Measurements from ENCODE around the gene PI4KB.

- TF ChIP-seq HIVEP1 (CRISPR knock-in tag; IDR thresholded peaks at IDR 0.05) (no peak), E2F1 (CRISPR knock-in tag; IDR thresholded peaks at IDR 0.05) (no peak; the same call in 1 of the 2 replicates), EZH2 (conservative IDR thresholded peaks at IDR 0.05; ENCODE audit: low read depth, low read length) (no peak), ZNF792 (CRISPR knock-in tag; IDR thresholded peaks at IDR 0.05) (no peak), HNRNPLL (IDR thresholded peaks at IDR 0.05; ENCODE audit: low read depth, low read length, poor library complexity, severe bottlenecking) (no peak)
Measured at GRCh38 chr1:151327903-151328674, 873 bp upstream of the PI4KB start.

Data from HepG2 (cell line).